SHP77 treated with DMSO at 0.1 percent for 48 hours (cell line): ENCODE data around the gene ADAMTS12.
"Not testable (repeated sequence)": the region's sequence is repeated elsewhere in the genome, so short reads cannot be mapped to it uniquely, and the experiment has no call there.

Experiments used
- DNase-seq: peaks from one replicate; lab custom pipeline; 2025; lab: John Stamatoyannopoulos, UW

Gene ADAMTS12

GRCh38 chr5:33906248-33906647, 14.5 kb upstream of the ADAMTS12 start:
- DNase-seq, result not testable (repeated sequence)

DNA sequence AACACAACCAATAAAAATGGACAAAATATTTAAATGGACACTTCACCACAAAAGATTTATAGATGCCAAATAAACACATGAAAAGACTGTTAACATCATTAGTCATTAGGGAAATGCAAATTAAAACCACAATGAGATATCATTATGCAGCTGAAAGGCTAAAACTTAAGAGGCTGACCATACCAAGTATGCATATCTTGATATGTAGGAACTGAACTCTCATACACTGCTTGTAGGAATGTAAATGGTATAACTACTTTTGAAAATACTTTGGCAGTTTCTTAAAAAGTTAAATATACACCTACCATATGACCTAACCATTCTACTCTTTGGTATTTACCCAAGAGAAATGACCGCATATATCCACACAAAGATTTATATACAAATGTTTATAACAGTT, 13.6 kb upstream of the ADAMTS12 start:
- no peak for DNase-seq

GRCh38 chr5:33903118-33903517, 11.3 kb upstream of the ADAMTS12 start:
- no peak for DNase-seq

DNA sequence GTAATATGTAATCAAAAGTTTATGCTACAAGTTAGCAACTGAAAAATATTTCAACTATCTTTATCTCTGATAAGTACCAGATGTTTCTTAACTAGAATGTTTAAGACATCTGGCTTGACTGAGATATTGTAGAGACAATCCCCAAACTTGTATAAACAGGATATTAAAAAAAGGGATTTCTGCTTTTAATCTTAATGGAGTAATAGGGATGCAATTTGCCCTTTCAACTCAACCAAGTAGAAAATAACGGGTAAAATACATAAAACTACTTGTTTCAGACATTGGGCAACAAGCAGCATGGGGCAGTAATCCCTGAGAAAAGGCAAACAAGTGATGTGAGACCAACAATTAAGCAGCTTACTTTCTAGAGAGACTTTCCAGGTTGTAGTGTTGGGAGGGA, 9.4 kb upstream of the ADAMTS12 start:
- no peak for DNase-seq

DNA sequence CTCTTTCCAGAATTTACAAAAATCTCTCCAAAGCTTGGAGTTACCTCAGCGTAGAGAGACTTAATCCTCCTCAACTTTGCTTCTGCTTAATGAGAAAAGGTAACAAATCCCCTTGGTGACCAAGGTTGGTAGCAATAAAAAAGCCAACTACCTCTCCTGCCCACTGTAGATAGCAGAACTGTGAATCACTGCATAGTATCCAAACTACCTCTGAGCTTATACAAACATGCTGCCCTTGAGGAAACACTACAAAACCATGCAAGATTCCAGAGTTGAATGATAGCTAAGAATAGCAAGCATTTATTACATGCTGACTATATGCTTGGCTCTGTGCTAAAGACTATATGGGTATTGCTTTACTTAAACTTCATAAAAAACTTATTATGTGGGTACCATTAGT, 2.8 kb upstream of the ADAMTS12 start:
- DNase-seq, result no peak

- no peak for DNase-seq
Measured at GRCh38 chr5:33892620-33893137, 889 bp upstream of the ADAMTS12 start.

DNA sequence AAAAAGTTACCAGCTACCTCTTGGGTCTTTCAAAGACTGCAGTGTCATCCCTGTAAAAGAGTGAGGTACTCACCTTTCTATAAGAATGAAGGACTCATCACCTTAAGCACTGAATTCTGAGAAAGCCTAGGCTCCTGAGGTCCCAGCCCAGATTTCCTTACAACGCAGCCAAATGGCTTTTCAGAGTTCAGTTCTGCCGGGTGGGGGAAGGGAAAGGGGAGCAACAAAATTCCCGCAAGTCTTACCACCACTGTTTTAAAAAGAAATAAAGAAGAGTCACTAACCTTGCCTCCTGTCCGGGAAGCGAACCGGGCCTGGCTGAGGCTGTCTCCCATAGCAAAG, 373 bp downstream of the ADAMTS12 start:
- DNase-seq, result no peak

GRCh38 chr5:33890131-33891032, 1.4 kb downstream of the ADAMTS12 start:
- no peak for DNase-seq

- no peak for DNase-seq
Measured at GRCh38 chr5:33888587-33888986, 3.2 kb downstream of the ADAMTS12 start.

DNA sequence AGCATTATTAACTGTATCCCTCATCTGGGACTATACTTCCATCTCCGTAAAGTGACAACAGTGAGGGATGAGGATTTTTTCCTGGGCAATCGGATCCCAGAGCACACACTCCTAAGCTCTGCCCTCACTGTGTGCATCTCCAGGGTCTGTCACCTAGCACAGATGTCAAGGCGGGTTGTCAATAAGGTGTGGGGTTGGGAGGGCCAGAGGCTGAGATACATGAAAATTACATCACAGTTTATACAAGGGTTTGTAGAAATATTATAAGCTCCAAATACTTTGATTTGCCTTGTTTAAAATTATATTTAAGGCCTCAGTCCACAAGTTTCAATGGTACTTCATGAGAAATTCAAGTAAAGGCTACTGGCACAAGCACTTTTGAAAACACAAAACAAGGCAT, 4.5 kb downstream of the ADAMTS12 start:
- DNase-seq, result no peak

DNA sequence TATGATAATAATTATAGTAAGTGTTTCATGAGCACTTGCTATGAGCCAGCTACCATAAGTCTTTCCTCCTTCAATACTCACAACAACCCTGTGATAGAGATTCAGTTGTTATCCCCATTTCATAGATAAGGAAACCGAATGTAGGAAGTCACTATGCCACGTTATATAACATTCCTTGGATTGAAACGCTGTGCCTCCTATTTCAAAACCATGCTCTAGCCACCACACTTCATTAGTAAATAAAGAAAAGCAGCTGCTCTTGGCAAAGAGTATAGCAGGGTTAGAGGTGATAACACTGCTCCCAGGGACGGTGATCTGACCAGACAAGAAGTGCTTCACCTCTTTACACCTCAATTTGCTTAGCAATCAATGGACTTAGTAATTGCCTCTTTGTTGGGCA, 5.5 kb downstream of the ADAMTS12 start:
- no peak for DNase-seq

- no peak for DNase-seq
Measured at GRCh38 chr5:33885679-33886078, 6.1 kb downstream of the ADAMTS12 start.

DNA sequence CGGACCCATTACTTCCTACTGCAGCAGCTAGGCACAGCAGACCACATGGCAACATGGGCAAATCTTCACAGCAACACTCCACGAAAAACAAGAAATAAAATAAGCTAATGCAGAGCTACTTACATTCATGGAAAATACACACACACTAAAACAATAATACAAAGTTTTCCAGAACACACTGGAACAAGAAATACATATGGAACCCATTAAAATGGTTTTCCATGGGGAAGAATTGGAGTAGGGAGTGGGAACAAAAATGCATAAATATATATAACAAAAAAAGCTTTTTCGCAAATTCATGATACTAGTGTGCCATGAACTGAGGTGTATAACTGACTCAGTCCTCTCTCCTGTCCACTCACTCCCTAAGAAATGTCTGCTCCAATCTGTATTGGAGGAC, 8.3 kb downstream of the ADAMTS12 start:
- DNase-seq, result no peak

GRCh38 chr5:33880319-33880718, 11.5 kb downstream of the ADAMTS12 start:
- DNase-seq, result no peak

DNA sequence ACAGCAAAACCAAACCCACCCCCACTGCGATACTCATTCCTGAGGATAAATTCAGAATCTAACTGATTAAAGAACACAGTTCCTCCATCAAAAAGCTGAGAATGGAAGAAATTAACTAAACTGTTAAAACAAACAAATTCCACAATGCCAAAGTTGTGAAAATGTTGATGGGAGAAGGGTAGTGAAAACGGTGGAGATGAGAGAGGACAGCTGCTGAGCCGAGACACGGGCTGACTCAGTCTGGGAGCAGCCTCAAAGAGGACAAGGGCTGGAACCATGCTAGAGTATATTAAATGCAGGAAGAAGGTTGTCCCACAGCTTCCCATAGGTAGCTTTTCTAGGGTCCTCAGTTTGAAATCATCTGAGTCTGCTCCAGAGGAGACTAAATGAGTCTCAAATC, 14.3 kb downstream of the ADAMTS12 start:
- no peak for DNase-seq

DNA sequence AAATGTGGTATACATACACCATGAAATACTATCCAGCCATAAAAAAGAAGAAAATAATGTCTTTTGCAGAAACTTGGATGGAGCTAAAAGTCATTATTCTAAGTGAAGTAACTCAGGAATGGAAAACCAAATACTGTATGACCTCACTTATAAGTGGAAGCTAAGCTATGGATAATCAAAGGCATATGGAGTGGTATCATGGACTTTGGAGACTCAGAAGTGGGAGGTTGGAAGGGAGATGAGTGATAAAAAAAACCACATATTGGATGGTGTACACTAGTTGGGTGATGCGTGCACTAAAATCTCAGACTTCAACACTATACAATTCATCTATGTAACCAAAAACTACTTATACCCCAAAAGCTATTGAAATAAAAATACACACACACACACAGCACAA, 24.5 kb downstream of the ADAMTS12 start:
- DNase-seq, result no peak

GRCh38 chr5:33859177-33859576, 32.6 kb downstream of the ADAMTS12 start:
- DNase-seq, result peak; percentile 50

GRCh38 chr5:33857037-33857436, 34.8 kb downstream of the ADAMTS12 start:
- no peak for DNase-seq

DNA sequence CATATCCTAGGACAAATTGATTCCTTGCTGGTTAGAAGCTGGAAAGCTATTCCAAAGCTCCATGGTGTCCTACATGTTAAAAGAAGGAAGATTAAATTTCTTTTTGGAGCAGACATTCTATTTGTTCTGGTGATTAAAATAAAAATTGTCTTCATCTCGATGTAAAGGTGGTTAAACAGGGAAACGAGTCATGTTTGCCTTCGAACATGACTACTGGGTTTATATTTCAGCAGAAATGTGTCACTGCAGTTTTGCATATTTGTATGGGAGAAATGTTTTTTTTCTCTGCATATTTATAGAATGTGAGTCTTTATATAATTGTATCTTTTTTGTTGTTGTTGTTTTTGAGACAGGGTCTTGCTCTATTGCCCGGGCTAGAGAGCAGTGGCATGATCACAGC, 36.4 kb downstream of the ADAMTS12 start:
- no peak for DNase-seq

DNA sequence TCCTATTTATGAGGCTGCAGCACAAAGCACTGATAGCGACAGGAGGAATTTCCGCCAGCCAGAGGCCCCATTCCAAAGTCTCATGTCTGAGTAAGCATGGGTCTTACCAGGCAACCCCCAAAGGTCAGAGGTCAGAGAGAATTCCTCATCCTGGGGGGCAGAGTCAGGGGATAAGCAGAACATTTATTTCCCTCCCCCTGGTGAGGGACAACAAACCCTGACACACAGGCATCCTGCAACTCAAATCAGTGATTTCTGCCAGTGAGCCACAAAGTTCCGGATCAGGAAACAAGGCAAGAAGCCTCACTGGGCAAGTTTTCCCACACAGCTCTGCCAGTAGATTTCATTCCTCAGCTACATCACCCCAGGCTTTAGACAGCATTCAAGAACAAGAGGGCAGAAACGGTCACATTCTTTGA, 37.0 kb downstream of the ADAMTS12 start:
- DNase-seq, result no peak

DNA sequence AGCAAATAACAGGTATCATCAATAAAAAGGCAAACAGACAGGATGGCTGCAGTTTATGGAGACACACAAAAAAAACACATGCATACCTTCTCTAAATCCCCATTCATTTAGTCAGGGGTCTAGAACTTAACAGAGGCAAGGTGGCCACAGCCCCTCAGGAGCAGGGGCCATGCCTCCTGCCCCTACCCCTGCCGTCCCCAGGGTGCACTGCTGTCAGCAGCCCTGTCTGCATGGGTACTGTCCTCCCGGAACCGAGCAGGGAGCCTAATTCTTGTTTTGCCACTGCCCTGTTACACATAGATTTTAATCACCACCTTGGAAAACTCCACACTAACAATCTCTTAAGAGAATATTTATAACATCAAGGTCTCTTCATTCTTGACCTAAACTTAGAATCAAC, 39.0 kb downstream of the ADAMTS12 start:
- DNase-seq, result no peak

DNA sequence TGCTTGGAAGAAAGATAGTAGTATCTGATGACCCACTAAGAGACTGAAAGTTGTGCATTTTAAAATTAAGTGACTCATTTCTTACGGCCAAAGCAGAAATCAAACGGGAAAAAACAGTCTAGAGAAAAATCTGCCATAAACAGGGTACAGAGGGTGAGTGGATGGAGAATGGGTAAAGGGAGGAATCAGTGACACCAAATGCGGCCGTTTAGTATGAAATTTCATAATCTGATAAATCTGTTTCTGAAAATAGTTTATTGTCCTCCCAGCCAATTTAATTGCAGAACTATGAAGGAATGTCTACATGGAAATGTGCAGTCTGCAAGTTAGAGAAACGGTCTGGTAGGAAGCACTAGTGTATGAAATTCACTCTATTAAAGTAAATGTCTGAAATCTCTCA, 39.5 kb downstream of the ADAMTS12 start:
- no peak for DNase-seq

- no peak for DNase-seq
Measured at GRCh38 chr5:33850100-33850594, 41.6 kb downstream of the ADAMTS12 start.

- no peak for DNase-seq
Measured at GRCh38 chr5:33848554-33848953, 43.2 kb downstream of the ADAMTS12 start.
